Testis (tissue), 2 donors: ENCODE results near the gene KDM5B.

ENCODE experiments used
- POLR2A ChIP-seq: fragments of 450-650 bp; IDR thresholded peaks from one replicate; pipeline ENCODE4 v1.6.1; 2017; ENCODE audit warnings: antibody characterized with exemption, mild to moderate bottlenecking, moderate library complexity
- TF ChIP-seq, protein P1 (sequence below), 3 experiments: fragments of 450-650 bp in 2 of 3; fragments of 200-600 bp in 1 of 3; sonication (generic) in 1 of 3; IDR thresholded peaks; one replicate each; pipeline ENCODE4 v1.5.1; 2016 to 2019; ENCODE audit warnings: antibody characterized with exemption in 3 of 3, mild to moderate bottlenecking in 2 of 3, moderate library complexity in 1 of 3

DNA sequence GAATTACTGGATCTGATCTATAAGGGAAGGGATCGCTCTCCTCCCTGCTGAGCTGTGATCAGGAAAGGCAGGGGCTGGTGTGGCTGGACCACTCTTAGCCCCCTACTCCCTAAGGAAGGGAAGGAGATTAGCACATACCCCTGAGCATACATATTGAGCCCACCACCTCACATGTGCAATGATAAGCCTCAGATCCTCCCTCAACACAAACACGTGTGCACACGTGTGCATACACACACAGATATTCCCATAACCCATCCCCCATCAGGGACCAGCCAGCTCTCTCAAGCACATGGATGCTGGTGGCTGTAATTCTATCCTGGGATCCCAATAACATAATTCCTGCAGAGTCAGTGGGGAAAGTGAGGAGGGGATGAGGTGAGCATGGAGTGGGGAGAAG lies 119.1 kb downstream of the KDM5B start:
- TF ChIP-seq, protein P1, sequence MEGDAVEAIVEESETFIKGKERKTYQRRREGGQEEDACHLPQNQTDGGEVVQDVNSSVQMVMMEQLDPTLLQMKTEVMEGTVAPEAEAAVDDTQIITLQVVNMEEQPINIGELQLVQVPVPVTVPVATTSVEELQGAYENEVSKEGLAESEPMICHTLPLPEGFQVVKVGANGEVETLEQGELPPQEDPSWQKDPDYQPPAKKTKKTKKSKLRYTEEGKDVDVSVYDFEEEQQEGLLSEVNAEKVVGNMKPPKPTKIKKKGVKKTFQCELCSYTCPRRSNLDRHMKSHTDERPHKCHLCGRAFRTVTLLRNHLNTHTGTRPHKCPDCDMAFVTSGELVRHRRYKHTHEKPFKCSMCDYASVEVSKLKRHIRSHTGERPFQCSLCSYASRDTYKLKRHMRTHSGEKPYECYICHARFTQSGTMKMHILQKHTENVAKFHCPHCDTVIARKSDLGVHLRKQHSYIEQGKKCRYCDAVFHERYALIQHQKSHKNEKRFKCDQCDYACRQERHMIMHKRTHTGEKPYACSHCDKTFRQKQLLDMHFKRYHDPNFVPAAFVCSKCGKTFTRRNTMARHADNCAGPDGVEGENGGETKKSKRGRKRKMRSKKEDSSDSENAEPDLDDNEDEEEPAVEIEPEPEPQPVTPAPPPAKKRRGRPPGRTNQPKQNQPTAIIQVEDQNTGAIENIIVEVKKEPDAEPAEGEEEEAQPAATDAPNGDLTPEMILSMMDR (IDR thresholded peaks at IDR 0.05): no peak
- TF ChIP-seq POLR2A: no peak
